ENCODE data around the gene LRRC47.

- TF ChIP-seq, protein P1, sequence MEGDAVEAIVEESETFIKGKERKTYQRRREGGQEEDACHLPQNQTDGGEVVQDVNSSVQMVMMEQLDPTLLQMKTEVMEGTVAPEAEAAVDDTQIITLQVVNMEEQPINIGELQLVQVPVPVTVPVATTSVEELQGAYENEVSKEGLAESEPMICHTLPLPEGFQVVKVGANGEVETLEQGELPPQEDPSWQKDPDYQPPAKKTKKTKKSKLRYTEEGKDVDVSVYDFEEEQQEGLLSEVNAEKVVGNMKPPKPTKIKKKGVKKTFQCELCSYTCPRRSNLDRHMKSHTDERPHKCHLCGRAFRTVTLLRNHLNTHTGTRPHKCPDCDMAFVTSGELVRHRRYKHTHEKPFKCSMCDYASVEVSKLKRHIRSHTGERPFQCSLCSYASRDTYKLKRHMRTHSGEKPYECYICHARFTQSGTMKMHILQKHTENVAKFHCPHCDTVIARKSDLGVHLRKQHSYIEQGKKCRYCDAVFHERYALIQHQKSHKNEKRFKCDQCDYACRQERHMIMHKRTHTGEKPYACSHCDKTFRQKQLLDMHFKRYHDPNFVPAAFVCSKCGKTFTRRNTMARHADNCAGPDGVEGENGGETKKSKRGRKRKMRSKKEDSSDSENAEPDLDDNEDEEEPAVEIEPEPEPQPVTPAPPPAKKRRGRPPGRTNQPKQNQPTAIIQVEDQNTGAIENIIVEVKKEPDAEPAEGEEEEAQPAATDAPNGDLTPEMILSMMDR (IDR thresholded peaks at IDR 0.05): no peak
- TF ChIP-seq POLR2A (IDR thresholded peaks at IDR 0.05): no peak
Observed at GRCh38 chr1:3771108-3772026, 24.9 kb downstream of the LRRC47 start.
